Right hindlimb (tissue), 1 donor: ENCODE measurements around the gene TCF20.

Source experiments
- DNase-seq: peaks from one replicate; pipeline ENCODE4 v3.0.0-alpha.2; 2018

TCF20 gene

GRCh38 chr22:42281706-42282251, 11.3 kb upstream of the TCF20 start:
- DNase-seq = peak; percentile 17

- DNase-seq = peak; percentile 12
Observed at GRCh38 chr22:42281284-42281683, 10.8 kb upstream of the TCF20 start.

GRCh38 chr22:42280836-42281235, 10.4 kb upstream of the TCF20 start:
- peak; percentile 7 for DNase-seq

GRCh38 chr22:42280140-42280539, 9.7 kb upstream of the TCF20 start:
- no peak for DNase-seq

GRCh38 chr22:42279425-42280020, 9.1 kb upstream of the TCF20 start:
- DNase-seq = no peak

- no peak for DNase-seq
Observed at GRCh38 chr22:42277988-42278776, 7.7 kb upstream of the TCF20 start.

GRCh38 chr22:42277232-42277753, 6.8 kb upstream of the TCF20 start:
- no peak for DNase-seq

- DNase-seq = no peak
Observed at GRCh38 chr22:42275970-42276369, 5.5 kb upstream of the TCF20 start.

GRCh38 chr22:42275176-42275575, 4.7 kb upstream of the TCF20 start:
- DNase-seq = no peak

- DNase-seq = no peak
Observed at GRCh38 chr22:42273855-42274451, 3.5 kb upstream of the TCF20 start.

- no peak for DNase-seq
Observed at GRCh38 chr22:42272431-42272999, 2.1 kb upstream of the TCF20 start.

GRCh38 chr22:42271906-42272305, 1.5 kb upstream of the TCF20 start:
- DNase-seq = no peak

GRCh38 chr22:42271191-42271813, 849 bp upstream of the TCF20 start:
- no peak for DNase-seq

GRCh38 chr22:42270176-42270509, 310 bp downstream of the TCF20 start:
- no peak for DNase-seq

- peak; percentile 46 for DNase-seq
Observed at GRCh38 chr22:42269432-42270175, 849 bp downstream of the TCF20 start.

- no peak for DNase-seq
Observed at GRCh38 chr22:42268852-42269410, 1.5 kb downstream of the TCF20 start.

GRCh38 chr22:42265321-42265720, 5.1 kb downstream of the TCF20 start:
- no peak for DNase-seq

GRCh38 chr22:42263944-42264343, 6.5 kb downstream of the TCF20 start:
- no peak for DNase-seq

- DNase-seq = no peak
Observed at GRCh38 chr22:42262964-42263363, 7.5 kb downstream of the TCF20 start.

- no peak for DNase-seq
Observed at GRCh38 chr22:42261296-42261695, 9.2 kb downstream of the TCF20 start.

- no peak for DNase-seq
Observed at GRCh38 chr22:42258126-42258525, 12.3 kb downstream of the TCF20 start.

- no peak for DNase-seq
Observed at GRCh38 chr22:42257386-42257785, 13.1 kb downstream of the TCF20 start.
